Stomach (tissue), 4 donors: ENCODE results near the gene IRS2.

ENCODE experiments used
- CTCF ChIP-seq, 7 experiments: fragments of 450-650 bp in 4 of 7; fragments of 200-600 bp in 3 of 7; sonication (generic) in 3 of 7; IDR thresholded peaks; one replicate each; pipeline ENCODE4 v1.5.1; 2016 to 2019; ENCODE audit warnings: antibody characterized with exemption in 7 of 7, control low read depth in 2 of 7, mild to moderate bottlenecking in 1 of 7
- EP300 ChIP-seq: sonication (generic); formaldehyde crosslinking; IDR thresholded peaks from one replicate; pipeline ENCODE4 v1.6.1; 2017; ENCODE audit warnings: antibody characterized with exemption
- POLR2A ChIP-seq, 4 donors: fragments of 450-650 bp; IDR thresholded peaks; one replicate each; pipeline ENCODE4 v1.6.1; 2016; ENCODE audit warnings: antibody characterized with exemption in 4 of 4, control low read depth in 2 of 4, mild to moderate bottlenecking in 1 of 4, moderate library complexity in 1 of 4
- POLR2AphosphoS5 ChIP-seq, 3 donors: sonication (generic); formaldehyde crosslinking; IDR thresholded peaks; one replicate each; pipeline ENCODE4 v1.6.1; 2016; ENCODE audit warnings: antibody characterized with exemption in 3 of 3

GRCh38 chr13:109789262-109789661 lies 2.9 kb upstream of the IRS2 start:
- TF ChIP-seq CTCF (IDR thresholded peaks at IDR 0.05) (no peak), POLR2A (IDR thresholded peaks at IDR 0.05) (no peak), EP300 (no peak), POLR2AphosphoS5 (IDR thresholded peaks at IDR 0.05) (no peak)
